ENCODE results near the gene CLEC4F. TPM values are rescaled to one million over a fixed set of nuclear protein-coding genes. Genes with fewer than 3 reads are reported as not detected.

Gene CLEC4F
- total and polyA plus RNA-seq, 2 donors (not counting 3 experiments of a cell fraction or from before 2014, with no cell fraction given) = not detected

DNA sequence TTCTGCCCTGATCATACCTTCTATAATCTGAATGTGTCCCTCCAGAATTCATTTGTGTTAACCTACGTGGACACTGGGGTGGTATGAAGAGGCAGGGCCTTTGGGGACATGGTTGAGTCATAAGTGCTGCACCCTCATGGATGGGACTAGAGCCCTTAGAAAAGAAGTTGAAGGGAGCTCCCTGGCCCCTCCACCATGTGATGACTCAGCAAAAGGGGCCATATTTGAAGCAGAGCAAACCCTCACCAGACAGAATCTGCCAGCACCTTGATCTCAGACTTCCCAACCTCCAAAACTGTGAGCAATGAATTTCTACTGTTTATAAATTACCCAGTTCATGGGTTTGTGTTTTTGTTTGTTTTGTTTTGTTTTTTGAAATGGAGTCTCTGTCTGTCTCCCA lies 48.6 kb upstream of the CLEC4F start:
- no peaks in the 10 kb centered on the region for H3K36me3 ChIP-seq (ENCODE audit: control insufficient read depth in 2 of 2, extremely low read depth in 1 of 2, insufficient read depth in 2 of 2, low read length in 2 of 2)
- no peak overlapping the region for H3K9ac ChIP-seq (replicated peaks; ENCODE audit: extremely low read depth, insufficient read depth, low read length)
- TF ChIP-seq, protein P1, sequence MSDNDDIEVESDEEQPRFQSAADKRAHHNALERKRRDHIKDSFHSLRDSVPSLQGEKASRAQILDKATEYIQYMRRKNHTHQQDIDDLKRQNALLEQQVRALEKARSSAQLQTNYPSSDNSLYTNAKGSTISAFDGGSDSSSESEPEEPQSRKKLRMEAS (IDR thresholded peaks at IDR 0.05; ENCODE audit: insufficient read depth, insufficient read length) = no peak
- TF ChIP-seq FOS (IDR thresholded peaks at IDR 0.05; ENCODE audit: borderline replicate concordance, insufficient read depth, low read length) (no peak), MYC (IDR thresholded peaks at IDR 0.05; ENCODE audit: low read depth, low read length) (no peak), GATA2 (IDR thresholded peaks at IDR 0.05; ENCODE audit: insufficient read depth, insufficient read length, low read depth, low read length) (no peak), EZH2 (IDR thresholded peaks at IDR 0.05; ENCODE audit: borderline replicate concordance, low read depth, low read length, severe bottlenecking) (no peak), POLR2AphosphoS5 (IDR thresholded peaks at IDR 0.05; ENCODE audit: insufficient read depth, low read depth, low read length) (no peak), JUN (IDR thresholded peaks at IDR 0.05; ENCODE audit: borderline replicate concordance, insufficient read depth, insufficient read length, low read depth) (no peak), POLR2A (IDR thresholded peaks at IDR 0.05; ENCODE audit: low read depth, low read length) (no peak)
- TF ChIP-seq, protein P2, sequence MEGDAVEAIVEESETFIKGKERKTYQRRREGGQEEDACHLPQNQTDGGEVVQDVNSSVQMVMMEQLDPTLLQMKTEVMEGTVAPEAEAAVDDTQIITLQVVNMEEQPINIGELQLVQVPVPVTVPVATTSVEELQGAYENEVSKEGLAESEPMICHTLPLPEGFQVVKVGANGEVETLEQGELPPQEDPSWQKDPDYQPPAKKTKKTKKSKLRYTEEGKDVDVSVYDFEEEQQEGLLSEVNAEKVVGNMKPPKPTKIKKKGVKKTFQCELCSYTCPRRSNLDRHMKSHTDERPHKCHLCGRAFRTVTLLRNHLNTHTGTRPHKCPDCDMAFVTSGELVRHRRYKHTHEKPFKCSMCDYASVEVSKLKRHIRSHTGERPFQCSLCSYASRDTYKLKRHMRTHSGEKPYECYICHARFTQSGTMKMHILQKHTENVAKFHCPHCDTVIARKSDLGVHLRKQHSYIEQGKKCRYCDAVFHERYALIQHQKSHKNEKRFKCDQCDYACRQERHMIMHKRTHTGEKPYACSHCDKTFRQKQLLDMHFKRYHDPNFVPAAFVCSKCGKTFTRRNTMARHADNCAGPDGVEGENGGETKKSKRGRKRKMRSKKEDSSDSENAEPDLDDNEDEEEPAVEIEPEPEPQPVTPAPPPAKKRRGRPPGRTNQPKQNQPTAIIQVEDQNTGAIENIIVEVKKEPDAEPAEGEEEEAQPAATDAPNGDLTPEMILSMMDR (IDR thresholded peaks at IDR 0.05; ENCODE audit: extremely low read depth in 1 of 2, insufficient read depth in 1 of 2, low read depth in 1 of 2, low read length in 2 of 2) = no peak
- H3K4me2 ChIP-seq (ENCODE audit: insufficient read depth, low read length) = no peak overlapping the region
- H4K20me1 ChIP-seq (replicated peaks; ENCODE audit: control insufficient read depth, extremely low read depth, insufficient read depth, low read length) = no peaks in the 10 kb centered on the region
- DNase-seq (ENCODE audit: low read depth, low spot score) = no peak
- H3K4me1 ChIP-seq (ENCODE audit: control insufficient read depth, extremely low read depth, insufficient read depth, low read length) = peaks cover 2% of the 10 kb centered on the region
- no peaks in the 10 kb centered on the region for H3K9me1 ChIP-seq (replicated peaks; ENCODE audit: control insufficient read depth, extremely low read depth, insufficient read depth, low read length)
- peaks cover 20 to 26% of the 10 kb centered on the region in 2 experiments for H3K27me3 ChIP-seq (ENCODE audit: control insufficient read depth in 2 of 2, insufficient read depth in 2 of 2, low read length in 2 of 2)
- POLR2A ChIA-PET = no interaction called here
- H2AFZ ChIP-seq (ENCODE audit: low read depth, low read length) = no peak overlapping the region
- no peak overlapping the region for H3K27ac ChIP-seq (ENCODE audit: insufficient read depth, low read depth, low read length)
- CTCF ChIA-PET = interaction anchor here (1.2 to 11.8 kb wide), 7 partner anchors 52 to 133 kb away, joined by 3 to 328 read pairs (median 6); partner anchors contain the start of gene FIGLA
- no TSS peak for BruUV-seq (replicated peaks)
- no peak overlapping the region for H3K4me3 ChIP-seq (replicated peaks in 1 of 3; ENCODE audit: insufficient read depth in 1 of 3, low read depth in 1 of 3, low read length in 3 of 3)
- H3K9me3 ChIP-seq (replicated peaks; ENCODE audit: control insufficient read depth, insufficient read depth, low read length) = no peaks in the 10 kb centered on the region
- intact Hi-C loops (cut with micrococcal nuclease) (no loop called here), dilution Hi-C loops (cut with MboI; ENCODE audit: extremely low pct_ligation_motif_present, low sequenced_read_pairs) (no loop called here)
- no peak for FAIRE-seq
- H3K79me2 ChIP-seq (ENCODE audit: control insufficient read depth, insufficient read depth, low read length) = no peaks in the 10 kb centered on the region
